ENCODE data around the gene UGT1A9.
"Not testable (repeated sequence)": the region's sequence is repeated elsewhere in the genome, so short reads cannot be mapped to it uniquely, and the experiment has no call there.

UGT1A9 gene

DNA sequence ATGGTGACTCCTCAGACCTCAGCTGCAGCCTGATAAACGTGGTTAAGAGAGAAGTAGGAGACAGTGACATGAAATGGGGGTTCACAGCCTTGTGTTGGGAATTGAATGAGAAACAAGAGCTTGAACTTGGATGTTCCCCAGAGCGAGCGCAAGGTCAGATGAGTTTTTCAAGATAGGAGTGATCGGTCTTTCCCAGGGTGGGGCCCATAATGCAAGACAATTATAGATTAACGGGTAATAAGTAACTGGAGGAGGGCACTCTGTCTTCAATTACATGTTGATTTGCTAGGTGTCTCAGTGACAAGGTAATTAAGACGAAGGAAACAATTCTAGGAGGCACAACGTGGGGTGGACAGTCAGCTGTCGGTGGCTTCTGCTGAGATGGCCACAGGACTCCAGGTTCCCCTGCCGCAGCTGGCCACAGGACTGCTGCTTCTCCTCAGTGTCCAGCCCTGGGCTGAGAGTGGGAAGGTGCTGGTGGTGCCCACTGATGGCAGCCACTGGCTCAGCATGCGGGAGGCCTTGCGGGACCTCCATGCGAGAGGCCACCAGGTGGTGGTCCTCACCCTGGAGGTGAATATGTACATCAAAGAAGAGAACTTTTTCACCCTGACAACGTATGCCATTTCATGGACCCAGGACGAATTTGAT lies 41.0 kb downstream of the UGT1A9 start, which contains the start of gene UGT1A5:
Gene UGT1A5, plus strand, starts transcription at position 297 of the 651 bp plus-strand sequence. Its CDS starts 85 bp downstream, at position 382.
- no peak for TF ChIP-seq ZNF274 (IDR thresholded peaks at IDR 0.05; ENCODE audit: low read depth, low read length)
- H3K4me3 ChIP-seq (ENCODE audit: low read length) = no peak within 1 kb of the TSS

DNA sequence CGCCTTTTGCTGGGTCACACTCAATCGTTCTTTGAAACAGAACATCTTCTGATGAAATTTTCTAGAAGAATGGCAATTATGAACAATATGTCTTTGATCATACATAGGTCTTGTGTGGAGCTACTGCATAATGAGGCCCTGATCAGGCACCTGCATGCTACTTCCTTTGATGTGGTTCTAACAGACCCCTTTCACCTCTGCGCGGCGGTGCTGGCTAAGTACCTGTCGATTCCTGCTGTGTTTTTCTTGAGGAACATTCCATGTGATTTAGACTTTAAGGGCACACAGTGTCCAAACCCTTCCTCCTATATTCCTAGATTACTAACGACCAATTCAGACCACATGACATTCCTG lies 41.5 kb downstream of the UGT1A9 start:
- H3K4me3 ChIP-seq (ENCODE audit: low read length) = no peak overlapping the region
- TF ChIP-seq ZNF274 (IDR thresholded peaks at IDR 0.05; ENCODE audit: low read depth, low read length) = no peak

DNA sequence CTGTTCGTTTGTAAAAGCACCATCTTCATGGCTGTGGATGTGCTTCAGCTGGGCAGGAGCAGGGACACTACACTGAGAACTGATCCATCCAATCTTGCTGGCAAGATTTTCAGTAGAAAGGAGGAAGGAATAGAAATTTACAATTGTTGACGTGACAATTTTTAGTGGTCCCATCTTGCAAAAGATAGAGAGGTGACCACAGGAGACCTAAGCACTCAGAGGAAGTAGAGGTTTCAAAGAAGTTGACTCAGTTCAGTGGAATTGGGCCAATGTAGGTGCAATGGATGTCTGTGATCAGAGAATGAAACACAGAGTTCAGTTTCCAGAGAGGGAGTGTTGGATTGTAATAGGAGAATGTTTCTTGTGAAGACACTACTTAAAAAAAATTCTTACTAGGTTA lies 42.4 kb downstream of the UGT1A9 start:
- TF ChIP-seq ZNF274 (IDR thresholded peaks at IDR 0.05; ENCODE audit: low read depth, low read length) = no peak
- H3K4me3 ChIP-seq (ENCODE audit: low read length) = no peak overlapping the region

DNA sequence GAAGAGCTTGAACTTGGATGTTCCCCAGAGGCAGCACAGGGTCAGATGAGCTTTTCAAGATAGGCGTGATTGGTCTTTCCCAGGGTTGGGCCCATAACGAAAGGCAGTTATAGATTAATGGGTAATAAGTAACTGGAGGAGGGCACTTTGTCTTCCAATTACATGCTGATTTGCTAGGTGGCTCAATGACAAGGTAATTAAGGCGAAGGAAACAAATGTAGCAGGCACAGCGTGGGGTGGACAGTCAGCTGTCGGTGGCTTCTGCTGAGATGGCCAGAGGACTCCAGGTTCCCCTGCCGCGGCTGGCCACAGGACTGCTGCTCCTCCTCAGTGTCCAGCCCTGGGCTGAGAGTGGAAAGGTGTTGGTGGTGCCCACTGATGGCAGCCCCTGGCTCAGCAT lies 46.9 kb downstream of the UGT1A9 start, which contains the start of gene UGT1A4:
Gene UGT1A4, plus strand, starts transcription at position 185 of the 400 bp plus-strand sequence. Its CDS starts 85 bp downstream, at position 270.
- no peak within 1 kb of the TSS for H3K4me3 ChIP-seq (ENCODE audit: low read length)
- TF ChIP-seq ZNF274 (IDR thresholded peaks at IDR 0.05; ENCODE audit: low read depth, low read length) = no peak

DNA sequence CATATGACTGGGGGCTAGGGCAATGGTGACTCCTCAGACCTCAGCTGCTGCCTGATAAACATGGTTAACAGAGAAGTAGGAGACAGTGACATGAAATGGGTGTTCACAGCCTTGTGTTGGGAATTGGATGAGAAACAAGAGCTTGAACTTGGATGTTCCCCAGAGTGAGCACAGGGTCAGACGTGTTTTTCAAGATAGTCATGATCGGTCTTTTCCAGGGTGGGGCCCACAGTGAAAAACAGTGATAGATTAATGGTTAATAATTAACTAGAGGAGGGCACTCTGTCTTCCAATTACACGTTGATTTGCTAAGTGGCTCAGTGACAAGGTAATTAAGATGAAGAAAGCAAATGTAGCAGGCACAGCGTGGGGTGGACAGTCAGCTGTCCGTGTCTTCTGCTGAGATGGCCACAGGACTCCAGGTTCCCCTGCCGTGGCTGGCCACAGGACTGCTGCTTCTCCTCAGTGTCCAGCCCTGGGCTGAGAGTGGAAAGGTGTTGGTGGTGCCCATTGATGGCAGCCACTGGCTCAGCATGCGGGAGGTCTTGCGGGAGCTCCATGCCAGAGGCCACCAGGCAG lies 57.1 kb downstream of the UGT1A9 start, which contains the start of gene UGT1A3:
Gene UGT1A3, plus strand, starts transcription at position 320 of the 579 bp plus-strand sequence. Its CDS starts 85 bp downstream, at position 405.
- no peak within 1 kb of the TSS for H3K4me3 ChIP-seq (ENCODE audit: low read length)
- TF ChIP-seq ZNF274 (IDR thresholded peaks at IDR 0.05; ENCODE audit: low read depth, low read length) = no peak

DNA sequence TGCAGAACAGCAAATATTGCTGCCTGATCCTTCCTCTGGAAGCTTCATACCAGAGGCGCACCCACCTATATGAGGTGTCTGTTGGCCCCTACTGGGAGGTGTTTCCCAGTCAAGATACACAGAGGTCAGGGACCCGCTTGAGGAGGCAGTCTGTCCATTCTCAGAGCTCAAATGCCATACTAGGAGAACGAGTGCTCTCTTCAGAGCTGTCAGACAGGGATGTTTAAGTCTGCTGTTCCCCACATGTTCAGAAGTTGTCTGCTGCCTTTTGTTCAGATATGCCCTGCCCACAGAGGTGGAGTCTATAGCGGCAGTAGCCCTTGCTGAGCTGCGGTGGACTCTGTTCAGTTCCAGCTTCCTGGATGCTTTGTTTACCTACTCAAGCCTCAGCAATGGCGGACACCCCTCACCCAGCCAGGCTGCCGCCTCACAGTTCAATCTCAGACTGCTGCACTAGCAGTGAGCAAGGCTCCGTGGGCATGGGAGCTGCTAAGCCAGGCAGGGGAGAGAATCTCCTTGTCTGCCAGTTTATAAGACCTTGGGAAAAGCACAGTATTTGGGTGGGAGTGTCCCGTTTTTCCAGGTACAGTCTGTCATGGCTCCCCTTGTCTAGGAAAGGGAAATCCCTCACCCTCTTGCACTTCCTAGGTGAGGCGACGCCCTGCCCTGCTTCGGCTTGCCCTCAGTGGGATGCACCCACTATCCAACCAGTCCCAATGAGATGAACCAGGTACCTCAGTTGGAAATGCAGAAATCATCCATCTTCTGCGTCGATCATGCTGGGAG lies 65.4 kb downstream of the UGT1A9 start:
- H3K4me3 ChIP-seq (ENCODE audit: low read length) = not testable (repeated sequence)

DNA sequence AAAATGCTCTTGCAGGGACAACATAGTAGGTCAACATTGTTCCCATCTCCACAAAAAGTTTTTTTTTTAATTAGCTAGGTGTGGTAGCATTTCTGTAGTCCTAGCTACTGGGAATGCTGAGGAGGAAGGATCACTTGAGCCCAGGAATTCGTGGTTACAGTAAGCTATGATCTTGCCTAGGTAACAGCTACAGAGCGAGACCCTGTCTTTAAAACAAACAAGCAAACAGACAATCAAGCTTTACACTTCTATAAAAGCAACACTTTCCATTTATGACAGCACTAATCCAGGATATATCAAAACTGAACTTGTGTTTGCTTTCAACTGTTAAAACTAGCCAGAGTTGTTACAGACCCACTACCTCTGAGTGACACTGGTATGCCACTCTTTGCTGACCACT lies 69.2 kb downstream of the UGT1A9 start:
- H3K4me3 ChIP-seq (ENCODE audit: low read length) = no peak overlapping the region
- TF ChIP-seq ZNF274 (IDR thresholded peaks at IDR 0.05; ENCODE audit: low read depth, low read length) = no peak

DNA sequence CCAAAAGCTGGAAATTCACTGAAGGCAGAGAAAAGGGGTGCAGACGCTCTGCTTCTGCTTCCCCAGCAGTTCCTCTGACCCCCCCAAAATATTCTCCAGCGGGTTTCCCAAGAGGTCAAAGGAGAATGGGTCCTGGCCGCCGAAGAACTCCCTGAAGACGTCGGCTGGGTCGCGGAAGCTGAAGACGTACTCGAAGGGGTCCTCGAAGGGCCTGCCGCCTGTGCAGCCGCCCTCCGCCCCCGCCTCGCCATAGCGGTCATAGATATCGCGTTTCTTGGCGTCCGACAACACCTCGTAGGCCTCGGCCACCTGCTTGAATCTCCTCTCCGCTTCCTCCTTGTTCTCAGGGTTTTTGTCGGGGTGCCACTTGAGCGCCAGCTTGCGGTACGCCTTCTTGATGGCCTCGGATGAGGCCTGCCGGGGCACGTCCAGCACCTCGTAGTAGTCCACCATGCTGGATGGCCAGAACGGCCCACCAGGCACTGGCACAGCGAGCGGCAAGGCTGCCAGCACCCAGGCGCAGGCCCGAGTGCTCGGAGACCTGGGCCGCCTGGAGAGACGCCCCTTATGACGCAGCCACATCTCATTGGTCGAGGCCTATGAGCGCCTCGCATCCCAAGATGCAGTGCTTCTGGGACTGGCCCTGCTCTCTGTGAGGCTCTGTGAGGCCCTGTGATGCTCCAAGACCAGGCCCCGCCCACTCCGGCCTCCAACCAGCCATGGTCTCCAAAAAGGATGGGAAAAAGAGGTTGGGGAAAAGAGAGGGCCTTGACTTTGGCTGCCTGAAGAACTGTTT lies 72.0 kb downstream of the UGT1A9 start:
- H3K4me3 ChIP-seq (ENCODE audit: low read length) = no peak overlapping the region
- TF ChIP-seq ZNF274 (IDR thresholded peaks at IDR 0.05; ENCODE audit: low read depth, low read length) = no peak

DNA sequence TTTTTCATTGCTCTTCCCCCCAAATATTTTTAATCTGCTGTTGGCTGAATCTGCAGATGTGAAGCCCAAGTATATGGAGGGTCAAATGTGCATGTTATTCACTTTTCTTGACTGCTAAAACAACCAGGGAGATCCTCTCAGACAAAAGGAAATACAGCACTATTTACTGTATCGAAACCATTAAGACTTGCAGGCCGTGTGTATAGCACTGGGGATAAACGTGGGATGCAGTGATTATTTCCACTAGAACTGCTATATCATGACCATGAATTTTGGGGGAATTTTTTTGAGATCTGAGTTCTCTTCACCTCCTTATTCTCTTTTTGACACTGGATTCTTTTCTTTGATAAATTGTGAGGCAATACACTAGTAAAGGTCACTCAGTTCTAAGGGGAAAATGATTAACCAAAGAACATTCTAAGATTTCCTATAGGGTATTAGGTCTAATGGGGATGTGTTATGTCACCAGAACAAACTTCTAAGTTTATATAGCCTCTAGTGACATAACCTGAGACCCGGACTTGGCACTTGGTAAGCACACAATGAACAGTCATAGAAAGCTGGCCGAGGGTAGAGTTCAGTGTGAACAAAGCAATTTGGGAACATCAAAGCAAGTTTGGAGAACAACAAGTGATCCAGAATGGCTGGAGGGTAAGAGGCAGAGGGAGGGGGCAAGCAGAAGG lies 73.5 kb downstream of the UGT1A9 start:
- no peak for TF ChIP-seq ZNF274 (IDR thresholded peaks at IDR 0.05; ENCODE audit: low read depth, low read length)
- H3K4me3 ChIP-seq (ENCODE audit: low read length) = no peak overlapping the region

DNA sequence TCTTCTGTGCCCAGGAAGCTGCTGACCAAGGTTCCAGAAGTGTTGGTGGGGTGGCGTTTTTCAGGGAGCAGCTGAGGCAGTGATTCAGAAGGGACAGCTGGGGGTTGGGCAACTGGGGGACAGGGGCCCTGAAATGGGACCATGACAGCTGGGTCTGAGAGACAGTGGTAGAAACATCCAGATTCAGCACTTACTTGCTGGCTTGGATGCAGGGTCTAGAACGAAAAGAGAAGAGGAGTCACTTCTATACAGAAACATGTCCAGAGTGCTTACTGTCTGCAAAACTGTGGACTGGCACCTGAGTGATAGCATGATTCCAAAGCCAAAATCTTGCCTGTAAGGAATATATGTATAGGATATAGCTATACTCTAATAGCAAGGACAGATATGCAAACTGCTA lies 74.1 kb downstream of the UGT1A9 start:
- not testable (repeated sequence) for H3K4me3 ChIP-seq (ENCODE audit: low read length)

DNA sequence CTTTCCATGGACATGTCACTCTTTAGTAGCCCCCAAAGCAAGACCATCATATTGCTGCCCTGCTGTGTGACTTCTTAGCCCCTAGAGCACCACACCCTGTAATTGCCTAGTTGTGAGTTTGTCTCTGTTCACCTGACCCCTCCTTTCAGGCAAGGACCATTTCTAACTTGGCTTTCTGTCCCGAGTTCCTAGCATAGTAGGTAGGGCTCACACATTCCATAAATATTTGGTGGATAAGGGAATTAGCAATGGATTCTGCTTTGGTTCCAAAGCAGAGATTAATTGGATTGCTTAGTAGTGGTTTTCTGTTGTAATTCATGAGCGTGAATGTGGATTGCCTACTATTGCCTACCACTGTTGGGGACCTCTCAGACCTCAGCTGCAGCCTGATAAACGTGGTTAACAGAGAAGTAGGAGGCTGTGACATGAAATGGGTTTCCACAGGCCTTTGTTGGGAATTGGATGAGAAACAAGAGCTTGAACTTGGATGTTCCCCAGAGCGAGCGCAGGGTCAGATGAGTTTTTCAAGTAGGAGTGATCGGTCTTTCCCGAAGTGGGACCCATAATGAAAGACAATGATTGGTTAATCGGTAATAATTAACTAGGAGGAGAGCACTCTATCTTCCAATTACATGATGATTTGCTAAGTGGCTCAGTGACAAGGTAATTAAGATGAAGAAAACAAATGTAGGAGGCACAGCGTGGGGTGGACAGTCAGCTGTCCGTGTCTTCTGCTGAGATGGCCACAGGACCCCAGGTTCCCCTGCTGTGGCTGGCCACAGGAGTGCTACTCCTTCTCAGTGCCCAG lies 75.0 kb downstream of the UGT1A9 start:
- H3K4me3 ChIP-seq (ENCODE audit: low read length) = no peak overlapping the region
- TF ChIP-seq ZNF274 (IDR thresholded peaks at IDR 0.05; ENCODE audit: low read depth, low read length) = no peak

DNA sequence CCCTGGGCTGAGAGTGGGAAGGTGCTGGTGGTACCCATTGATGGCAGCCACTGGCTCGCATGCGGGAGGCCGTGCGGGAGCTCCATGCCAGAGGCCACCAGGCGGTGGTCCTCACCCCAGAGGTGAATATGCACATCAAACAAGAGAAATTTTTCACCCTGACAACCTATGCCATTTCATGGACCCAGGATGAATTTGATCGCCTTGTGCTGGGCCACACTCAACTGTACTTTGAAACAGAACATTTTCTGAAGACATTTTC lies 75.5 kb downstream of the UGT1A9 start:
- TF ChIP-seq ZNF274 (IDR thresholded peaks at IDR 0.05; ENCODE audit: low read depth, low read length) = no peak
- no peak overlapping the region for H3K4me3 ChIP-seq (ENCODE audit: low read length)

DNA sequence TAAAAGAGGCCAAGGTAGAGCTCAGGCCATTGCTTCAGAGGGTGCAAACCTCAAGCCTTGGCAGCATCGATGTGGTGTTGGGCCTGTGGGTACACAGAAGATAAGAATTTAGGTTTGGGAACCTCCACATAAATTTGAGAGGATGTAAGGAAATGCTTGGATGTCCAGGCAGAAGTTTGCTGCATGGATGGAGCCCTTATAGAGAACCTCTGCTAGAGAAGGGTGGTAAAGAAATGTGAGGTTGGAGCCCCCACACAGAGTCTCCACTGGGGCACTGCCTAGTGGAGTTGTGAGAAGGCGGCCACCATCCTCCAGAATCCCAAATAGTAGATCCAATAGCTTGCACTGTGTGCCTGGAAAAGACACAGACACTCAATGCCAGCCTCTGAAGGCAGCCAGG lies 79.0 kb downstream of the UGT1A9 start:
- not testable (repeated sequence) for H3K4me3 ChIP-seq (ENCODE audit: low read length)

DNA sequence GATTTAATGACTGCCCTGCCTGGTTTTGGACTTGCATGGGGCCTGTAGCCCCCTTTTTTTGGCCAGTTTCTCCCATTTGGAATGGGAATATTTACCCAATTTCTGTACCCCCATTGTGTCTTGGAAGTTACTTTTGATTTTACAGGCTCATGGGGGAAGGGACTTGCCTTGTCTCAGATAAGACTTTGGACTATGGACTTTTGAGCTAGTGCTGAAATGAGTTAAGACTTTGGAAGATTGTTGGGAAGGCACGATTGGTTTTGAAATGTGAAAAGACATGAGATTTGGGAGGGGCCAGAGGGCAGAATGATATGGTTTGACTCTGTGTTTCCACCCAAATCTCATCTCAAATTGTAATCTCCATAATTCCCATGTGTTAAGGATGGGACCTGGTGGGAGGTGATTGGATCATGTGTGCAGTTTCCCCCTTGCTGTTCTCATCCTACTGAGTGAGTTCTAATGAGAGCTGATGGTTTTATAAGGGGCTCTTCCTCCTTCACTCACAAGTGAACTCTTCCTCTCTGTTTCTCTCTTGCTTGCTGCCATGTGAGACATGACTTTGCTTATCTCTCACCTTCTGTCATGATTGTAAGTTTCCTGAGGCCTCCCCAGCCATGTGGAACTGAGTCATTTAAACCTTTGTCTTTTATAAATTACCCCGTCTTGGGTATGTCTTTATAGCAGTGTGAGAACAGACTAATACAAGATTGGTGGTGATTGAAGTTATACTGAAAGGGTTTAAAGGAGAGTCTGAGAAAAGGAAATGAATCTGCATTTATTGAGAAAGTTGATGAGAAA lies 79.7 kb downstream of the UGT1A9 start:
- not testable (repeated sequence) for H3K4me3 ChIP-seq (ENCODE audit: low read length)

Data from GM08714 (cell line).